Measurements from ENCODE around the gene DPAGT1.

DPAGT1 gene

GRCh38 chr11:119065369-119065768, 36.3 kb downstream of the DPAGT1 start:
- TF ChIP-seq POLR2AphosphoS5 (IDR thresholded peaks at IDR 0.05; ENCODE audit: low read depth, low read length) (no peak), SIN3A (IDR thresholded peaks at IDR 0.05; ENCODE audit: borderline replicate concordance, insufficient read depth, low read length) (no peak), REST (IDR thresholded peaks at IDR 0.05; ENCODE audit: insufficient read depth in 1 of 2, low read depth in 2 of 2, low read length in 2 of 2) (no peak), FOXP2 (optimal IDR thresholded peaks at IDR 0.05; ENCODE audit: borderline replicate concordance, extremely low read depth, extremely low read length, insufficient read depth) (no peak), TAF1 (IDR thresholded peaks at IDR 0.05; ENCODE audit: borderline replicate concordance, insufficient read depth, low read length) (no peak)

DNA sequence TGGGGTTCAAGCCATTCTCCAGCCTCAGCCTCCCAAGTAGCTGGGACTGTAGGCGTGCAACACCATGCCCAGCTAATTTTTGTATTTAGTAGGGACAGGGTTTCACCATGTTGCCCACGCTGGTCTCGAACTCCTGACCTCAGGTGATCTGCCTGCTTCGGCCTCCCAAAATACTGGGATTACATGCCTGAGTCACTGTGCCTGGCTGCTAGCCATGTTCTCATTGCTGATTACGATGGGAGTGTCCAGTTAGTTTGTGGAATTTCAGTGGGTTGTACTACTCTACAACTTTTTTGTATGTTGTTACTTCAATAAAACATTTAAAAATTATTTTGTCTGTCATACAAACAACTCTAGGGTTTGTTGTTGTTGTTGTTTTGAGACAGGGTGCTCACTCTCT, 38.9 kb downstream of the DPAGT1 start:
- TF ChIP-seq TAF1 (IDR thresholded peaks at IDR 0.05; ENCODE audit: borderline replicate concordance, insufficient read depth, low read length), result no peak
- no peak for TF ChIP-seq FOXP2 (optimal IDR thresholded peaks at IDR 0.05; ENCODE audit: borderline replicate concordance, extremely low read depth, extremely low read length, insufficient read depth)
- TF ChIP-seq SIN3A (IDR thresholded peaks at IDR 0.05; ENCODE audit: borderline replicate concordance, insufficient read depth, low read length), result no peak

- no peak for TF ChIP-seq REST (IDR thresholded peaks at IDR 0.05; ENCODE audit: insufficient read depth in 1 of 2, low read depth in 2 of 2, low read length in 2 of 2)
- no peak for TF ChIP-seq FOXP2 (optimal IDR thresholded peaks at IDR 0.05; ENCODE audit: borderline replicate concordance, extremely low read depth, extremely low read length, insufficient read depth)
- TF ChIP-seq SIN3A (IDR thresholded peaks at IDR 0.05; ENCODE audit: borderline replicate concordance, insufficient read depth, low read length), result no peak
- no peak for TF ChIP-seq POLR2AphosphoS5 (IDR thresholded peaks at IDR 0.05; ENCODE audit: low read depth, low read length)
- no peak for TF ChIP-seq TAF1 (IDR thresholded peaks at IDR 0.05; ENCODE audit: borderline replicate concordance, insufficient read depth, low read length)
These were observed 40.4 kb downstream of the DPAGT1 start for GRCh38 chr11:119061256-119061655.

DNA sequence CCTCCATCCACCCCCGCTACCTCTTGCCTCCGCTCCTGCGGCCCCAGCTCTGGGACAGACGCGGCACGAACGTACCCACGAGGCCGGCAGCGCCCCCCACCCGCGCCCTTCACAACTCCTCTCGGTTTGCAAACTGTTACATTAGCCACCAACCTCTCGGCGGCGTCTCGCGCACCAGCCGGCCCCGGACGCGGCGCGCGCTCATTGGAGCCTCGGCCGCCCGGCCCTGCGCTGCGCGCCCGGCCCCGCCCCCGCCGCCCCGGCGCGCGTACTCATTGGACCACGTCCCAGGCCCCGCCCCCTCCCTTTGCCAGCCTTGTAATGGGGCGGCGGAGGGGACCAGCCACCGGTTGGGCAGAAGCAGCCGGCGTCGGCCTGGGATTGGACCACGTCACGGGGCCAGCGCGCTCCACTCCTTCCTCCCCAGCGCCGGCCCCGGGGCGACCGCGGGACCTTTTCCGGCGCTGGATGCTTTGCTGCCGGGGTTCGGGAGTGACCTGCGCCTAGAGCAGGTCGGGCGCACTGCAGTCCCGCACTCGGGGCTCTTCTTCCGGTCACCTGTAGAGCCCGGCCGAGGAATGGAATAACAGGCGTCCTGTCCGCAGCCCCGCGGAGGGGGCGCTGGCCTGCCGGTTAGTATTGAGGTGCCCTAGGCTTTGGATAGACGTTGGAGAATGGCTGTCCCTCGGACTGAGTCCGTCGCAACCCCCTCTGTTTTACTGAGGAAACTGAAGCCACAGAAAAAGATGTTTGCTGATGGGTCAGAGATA, 44.5 kb downstream of the DPAGT1 start, which contains the start of gene HYOU1:
HYOU1 (minus strand) TSS at position 206 of the 770 bp plus-strand sequence. CDS start 1,045 bp downstream, outside the sequence.
- TF ChIP-seq TAF1 (IDR thresholded peaks at IDR 0.05; ENCODE audit: borderline replicate concordance, insufficient read depth, low read length) (peak; percentile 89; the same call in 1 of the 2 replicates), SIN3A (IDR thresholded peaks at IDR 0.05; ENCODE audit: borderline replicate concordance, insufficient read depth, low read length) (no peak), FOXP2 (optimal IDR thresholded peaks at IDR 0.05; ENCODE audit: borderline replicate concordance, extremely low read depth, extremely low read length, insufficient read depth) (peak; percentile 47), POLR2AphosphoS5 (IDR thresholded peaks at IDR 0.05; ENCODE audit: low read depth, low read length) (peak; percentile 74), REST (IDR thresholded peaks at IDR 0.05; ENCODE audit: insufficient read depth in 1 of 2, low read depth in 2 of 2, low read length in 2 of 2) (no peak)

DNA sequence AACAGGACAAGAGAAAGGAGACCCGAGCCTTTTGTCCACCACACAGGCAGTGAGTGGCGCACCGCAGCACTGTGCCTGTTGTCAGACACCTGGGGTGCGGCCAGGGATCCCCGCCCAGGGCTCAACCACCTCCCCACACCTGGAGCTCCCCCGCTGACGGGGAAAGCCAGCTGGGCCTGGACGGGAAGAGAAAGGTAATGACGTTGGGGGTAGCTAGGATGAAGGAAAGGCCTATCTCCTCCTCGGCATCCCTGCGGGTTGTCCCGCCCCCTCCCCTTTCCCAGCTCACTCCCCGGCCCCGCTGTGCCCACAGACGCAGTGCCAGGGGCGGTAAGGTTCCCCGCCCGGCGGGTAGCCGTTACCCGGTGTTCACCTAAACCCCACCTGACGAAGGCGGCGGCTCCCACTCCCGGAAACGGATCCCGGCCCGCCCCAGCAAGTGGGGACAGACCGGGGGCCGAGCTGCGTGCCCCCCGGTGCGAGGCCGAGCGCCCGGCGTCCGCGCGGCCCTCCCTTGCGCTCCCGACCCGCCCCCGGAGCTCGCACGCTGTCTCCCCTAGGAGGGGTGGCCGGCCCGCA, 45.1 kb downstream of the DPAGT1 start:
- no peak for TF ChIP-seq TAF1 (IDR thresholded peaks at IDR 0.05; ENCODE audit: borderline replicate concordance, insufficient read depth, low read length)
- no peak for TF ChIP-seq FOXP2 (optimal IDR thresholded peaks at IDR 0.05; ENCODE audit: borderline replicate concordance, extremely low read depth, extremely low read length, insufficient read depth)
- TF ChIP-seq SIN3A (IDR thresholded peaks at IDR 0.05; ENCODE audit: borderline replicate concordance, insufficient read depth, low read length), result no peak
- TF ChIP-seq REST (IDR thresholded peaks at IDR 0.05; ENCODE audit: insufficient read depth in 1 of 2, low read depth in 2 of 2, low read length in 2 of 2), result no peak
- TF ChIP-seq POLR2AphosphoS5 (IDR thresholded peaks at IDR 0.05; ENCODE audit: low read depth, low read length), result no peak
